Stimulated activated CD4-positive, alpha-beta T cell treated with anti-CD3 and anti-CD28 coated beads, Interleukin-15, amount 100 ng/mL, for 24 hours (primary cell): ENCODE data around the gene GRIK1.

Source experiments
- DNase-seq: peaks from one replicate; pipeline ENCODE4 v3.0.0-alpha.2; 2020

Gene GRIK1

GRCh38 chr21:29771491-29772066, 168.2 kb downstream of the GRIK1 start:
- no peak for DNase-seq

- DNase-seq: no peak
Measured at GRCh38 chr21:29763674-29764073, 176.1 kb downstream of the GRIK1 start.

GRCh38 chr21:29762570-29763082, 177.2 kb downstream of the GRIK1 start:
- DNase-seq: no peak

GRCh38 chr21:29753216-29753615, 186.6 kb downstream of the GRIK1 start:
- no peak for DNase-seq

GRCh38 chr21:29751473-29752185, 188.2 kb downstream of the GRIK1 start:
- DNase-seq: no peak

- DNase-seq: no peak
Measured at GRCh38 chr21:29749957-29750356, 189.8 kb downstream of the GRIK1 start.

GRCh38 chr21:29749223-29749622, 190.6 kb downstream of the GRIK1 start:
- DNase-seq: no peak

- no peak for DNase-seq
Measured at GRCh38 chr21:29748391-29749167, 191.2 kb downstream of the GRIK1 start.

- no peak for DNase-seq
Measured at GRCh38 chr21:29741761-29742160, 198.0 kb downstream of the GRIK1 start.

GRCh38 chr21:29739176-29739575, 200.6 kb downstream of the GRIK1 start:
- no peak for DNase-seq

- DNase-seq: no peak
Measured at GRCh38 chr21:29738730-29739129, 201.1 kb downstream of the GRIK1 start.

GRCh38 chr21:29737186-29737585, 202.6 kb downstream of the GRIK1 start:
- DNase-seq: no peak

- DNase-seq: no peak
Measured at GRCh38 chr21:29730281-29730680, 209.5 kb downstream of the GRIK1 start.

GRCh38 chr21:29726044-29726443, 213.8 kb downstream of the GRIK1 start:
- DNase-seq: no peak

GRCh38 chr21:29725025-29725736, 214.6 kb downstream of the GRIK1 start:
- DNase-seq: no peak

- no peak for DNase-seq
Measured at GRCh38 chr21:29721964-29722363, 217.8 kb downstream of the GRIK1 start.

- no peak for DNase-seq
Measured at GRCh38 chr21:29721221-29721620, 218.6 kb downstream of the GRIK1 start.

GRCh38 chr21:29719521-29719920, 220.3 kb downstream of the GRIK1 start:
- DNase-seq: no peak

- no peak for DNase-seq
Measured at GRCh38 chr21:29718081-29718815, 221.5 kb downstream of the GRIK1 start.

GRCh38 chr21:29717659-29718058, 222.1 kb downstream of the GRIK1 start:
- DNase-seq: no peak

- DNase-seq: no peak
Measured at GRCh38 chr21:29716753-29717152, 223.0 kb downstream of the GRIK1 start.

GRCh38 chr21:29715089-29715488, 224.7 kb downstream of the GRIK1 start:
- no peak for DNase-seq
